Calu3 (cell line): Measurements from ENCODE around the gene SLC2A5. TPM values are rescaled to one million over a fixed set of nuclear protein-coding genes. Genes with fewer than 3 reads are reported as not detected.

Source experiments
- BruUV-seq: library from RNA; stranded (reverse); fragments of 400-500 nt; replicated peaks from 2 replicates; lab custom pipeline; 2021; lab: Mats Ljungman, UMichigan
- CTCF ChIA-PET: fragments of 300-600 bp; sonication (Branson Sonifier 250); formaldehyde crosslinking; loops from one replicate; lab custom pipeline; 2022; ENCODE audit warnings: antibody characterized with exemption; lab: Charles Lee
- DNase-seq: peaks from one replicate; pipeline ENCODE4 v3.0.0; 2022
- H3K27ac Mint-ChIP-seq: one replicate; pipeline ENCODE4 v1.8.0; 2022; ENCODE audit warnings: mixed read lengths; ENCODE audit not compliant: unreplicated experiment
- H3K27me3 Mint-ChIP-seq: one replicate; pipeline ENCODE4 v1.8.0; 2022; ENCODE audit warnings: mixed read lengths; ENCODE audit not compliant: unreplicated experiment
- H3K36me3 Mint-ChIP-seq: one replicate; pipeline ENCODE4 v1.8.0; 2022; ENCODE audit warnings: mild to moderate bottlenecking, moderate library complexity, mixed read lengths; ENCODE audit not compliant: insufficient read depth, unreplicated experiment
- H3K4me1 Mint-ChIP-seq: one replicate; pipeline ENCODE4 v1.8.0; 2022; ENCODE audit warnings: mild to moderate bottlenecking, low read depth, mixed read lengths; ENCODE audit not compliant: unreplicated experiment
- H3K4me3 Mint-ChIP-seq: one replicate; pipeline ENCODE4 v1.8.0; 2022; ENCODE audit warnings: mild to moderate bottlenecking, low read depth, moderate library complexity, mixed read lengths; ENCODE audit not compliant: unreplicated experiment
- H3K9me3 Mint-ChIP-seq: one replicate; pipeline ENCODE4 v1.8.0; 2022; ENCODE audit warnings: low read depth, mixed read lengths; ENCODE audit not compliant: unreplicated experiment
- CTCF ChIP-seq: fragments of 200-600 bp; IDR thresholded peaks from one replicate; pipeline ENCODE4 v1.8.0; 2022; ENCODE audit warnings: antibody characterized with exemption; ENCODE audit not compliant: unreplicated experiment
- intact Hi-C: fragments of 100-400 bp; cut with micrococcal nuclease; formaldehyde crosslinking; loops from one replicate; pipeline ENCODE4 v1.10.0; 2022; ENCODE audit not compliant: unreplicated experiment
- total RNA-seq: library from RNA; stranded (reverse); gene quantifications from 2 replicates; pipeline ENCODE4 v1.2.3, GENCODE V29; 2022

Gene SLC2A5
- total RNA-seq, 1 experiment from 2014 or later = 0.33 TPM

GRCh38 chr1:9112961-9113880, 43.8 kb upstream of the SLC2A5 start:
- CTCF ChIA-PET = no interaction called here
- no peak for DNase-seq
- Mint-ChIP-seq H3K36me3 (peaks cover 13% of the 10 kb centered on the region), H3K4me3 (no peak overlapping the region), H3K4me1 (no peaks in the 10 kb centered on the region), H3K9me3 (no peaks in the 10 kb centered on the region), H3K27me3 (no peaks in the 10 kb centered on the region), H3K27ac (no peak overlapping the region)
- intact Hi-C loops = loop anchor here (10.0 kb wide), 1 partner anchor 382 kb away; no protein-coding TSS in a partner anchor
- no TSS peak for BruUV-seq
- no peak for TF ChIP-seq CTCF

DNA sequence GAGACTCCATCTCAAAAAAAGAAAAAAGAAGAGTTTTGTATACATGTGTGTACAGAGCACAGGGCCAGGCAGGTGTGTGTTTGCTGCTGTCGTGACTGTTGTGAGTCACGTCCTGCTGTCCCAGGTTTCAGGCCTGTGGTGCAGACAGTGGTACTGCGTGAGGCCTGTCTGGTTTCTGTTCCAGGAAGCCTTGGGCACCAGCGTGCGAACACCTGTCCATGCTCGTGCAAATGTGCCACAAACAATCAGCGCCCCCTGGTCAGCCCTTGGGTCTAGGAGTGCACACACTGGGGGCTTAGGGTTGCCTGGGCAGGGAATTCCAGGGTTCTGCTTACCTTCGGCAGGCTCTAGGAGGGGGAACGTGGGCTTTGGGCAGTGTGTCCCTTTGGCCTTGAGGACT, 42.5 kb upstream of the SLC2A5 start:
- CTCF ChIA-PET = interaction anchor here (0.6 to 1.7 kb wide), 5 partner anchors 16 to 384 kb away, joined by 3 to 7 read pairs (median 6); no protein-coding TSS in a partner anchor
- BruUV-seq = no TSS peak
- no peak for DNase-seq
- Mint-ChIP-seq H3K36me3 (peaks cover 13% of the 10 kb centered on the region), H3K27me3 (no peaks in the 10 kb centered on the region), H3K27ac (no peak overlapping the region), H3K4me3 (no peak overlapping the region), H3K9me3 (no peaks in the 10 kb centered on the region), H3K4me1 (no peaks in the 10 kb centered on the region)
- intact Hi-C loops = loop anchor here (1.0 to 10.0 kb wide), 2 partner anchors 84 to 383 kb away; no protein-coding TSS in a partner anchor
- TF ChIP-seq CTCF = no peak

DNA sequence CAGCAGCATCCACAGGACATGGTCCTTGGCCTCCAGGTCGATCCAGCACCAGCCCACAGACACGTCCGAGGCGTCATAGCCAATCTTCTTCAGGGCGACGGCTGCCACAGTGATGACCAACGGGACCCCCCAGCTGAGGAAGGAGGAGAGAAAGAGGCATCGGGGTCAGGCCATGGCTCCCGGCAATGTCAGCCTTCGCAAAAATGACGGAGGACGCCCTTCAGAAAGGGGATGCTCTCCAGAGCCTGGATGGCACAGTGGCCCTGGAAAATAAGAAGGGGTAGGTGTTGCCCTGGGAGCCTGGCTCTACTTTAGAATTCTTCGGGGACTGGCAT, 41.9 kb upstream of the SLC2A5 start:
- BruUV-seq = no TSS peak
- CTCF ChIA-PET = interaction anchor here (0.7 to 1.7 kb wide), 9 partner anchors 10 to 380 kb away, joined by 3 to 7 read pairs (median 3); partner anchors contain the start of gene H6PD
- Mint-ChIP-seq H3K4me1 (no peaks in the 10 kb centered on the region), H3K27ac (no peak overlapping the region), H3K27me3 (no peaks in the 10 kb centered on the region), H3K9me3 (no peaks in the 10 kb centered on the region), H3K36me3 (peaks cover 13% of the 10 kb centered on the region), H3K4me3 (no peak overlapping the region)
- DNase-seq = no peak
- intact Hi-C loops = loop anchor here (1.0 to 10.0 kb wide), 2 partner anchors 85 to 383 kb away; no protein-coding TSS in a partner anchor
- TF ChIP-seq CTCF = no peak

GRCh38 chr1:9110669-9111356, 41.4 kb upstream of the SLC2A5 start:
- peak; percentile 94 for DNase-seq
- Mint-ChIP-seq H3K27me3 (no peaks in the 10 kb centered on the region), H3K27ac (no peak overlapping the region), H3K36me3 (peaks cover 13% of the 10 kb centered on the region), H3K9me3 (no peaks in the 10 kb centered on the region), H3K4me3 (no peak overlapping the region), H3K4me1 (no peaks in the 10 kb centered on the region)
- intact Hi-C loops = loop anchor here (1.0 to 10.0 kb wide), 2 partner anchors 85 to 384 kb away; no protein-coding TSS in a partner anchor
- CTCF ChIA-PET = interaction anchor here (0.6 to 1.7 kb wide), 14 partner anchors 9 to 944 kb away, joined by 3 to 7 read pairs (median 4); partner anchors contain the start of gene H6PD
- TF ChIP-seq CTCF = peak; percentile 66
- BruUV-seq = no TSS peak
